Lung microvascular endothelial cell (primary cell): ENCODE data around the gene CTNNA1. TPM values are rescaled to one million over a fixed set of nuclear protein-coding genes. Genes with fewer than 3 reads are reported as not detected.
"Not testable (repeated sequence)": the region's sequence is repeated elsewhere in the genome, so short reads cannot be mapped to it uniquely, and the experiment has no call there.

Experiments used
- DNase-seq, 2 donors: peaks; one replicate each; pipeline versions ENCODE4 v3.0.0 to v3.0.0-alpha.2; 2010; ENCODE audit warnings: low read depth in 2 of 2
- total RNA-seq: library from RNA; depleted of rRNA; stranded (reverse); fragments of >200 nt; gene quantifications from 2 replicates; pipeline ENCODE4 v1.2.1, GENCODE V29; 2014

The CTNNA1 gene
- total RNA-seq, 1 donor from 2014 or later = 529 TPM

DNA sequence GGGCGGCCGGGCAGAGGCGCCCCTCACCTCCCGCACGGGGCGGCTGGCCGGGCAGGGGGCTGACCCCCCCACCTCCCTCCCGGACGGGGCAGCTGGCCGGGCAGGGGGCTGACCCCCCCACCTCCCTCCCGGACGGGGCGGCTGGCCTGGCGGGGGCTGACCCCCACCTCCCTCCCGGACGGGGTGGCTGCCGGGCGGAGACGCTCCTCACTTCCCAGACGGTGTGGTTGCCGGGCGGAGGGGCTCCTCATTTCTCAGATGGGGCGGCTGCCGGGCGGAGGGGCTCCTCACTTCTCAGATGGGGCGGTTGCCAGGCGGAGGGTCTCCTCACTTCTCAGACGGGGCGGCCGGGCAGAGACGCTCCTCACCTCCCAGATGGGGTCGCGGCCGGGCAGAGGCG is 57.6 kb downstream of the CTNNA1 start:
- DNase-seq = not testable (repeated sequence)

DNA sequence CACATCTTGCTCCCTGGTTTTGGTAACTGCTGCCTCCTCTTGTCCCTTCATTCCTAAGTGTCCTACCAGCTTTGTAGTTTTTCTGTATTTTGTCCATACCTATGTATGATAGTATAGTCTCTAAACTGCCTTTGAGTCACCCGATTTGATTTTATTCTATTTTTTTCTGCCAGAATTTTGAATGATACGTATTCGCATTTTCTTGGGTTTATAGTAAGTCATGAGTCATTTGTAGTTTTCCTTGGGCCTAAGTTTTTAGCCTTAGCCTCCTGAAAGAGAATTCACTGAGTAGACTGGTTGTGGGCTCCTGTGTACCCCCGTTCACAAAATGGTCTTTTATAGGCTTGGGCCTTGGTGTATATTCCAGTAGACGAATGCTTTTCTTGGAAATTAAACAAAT is 62.3 kb downstream of the CTNNA1 start:
- DNase-seq = no peak

DNA sequence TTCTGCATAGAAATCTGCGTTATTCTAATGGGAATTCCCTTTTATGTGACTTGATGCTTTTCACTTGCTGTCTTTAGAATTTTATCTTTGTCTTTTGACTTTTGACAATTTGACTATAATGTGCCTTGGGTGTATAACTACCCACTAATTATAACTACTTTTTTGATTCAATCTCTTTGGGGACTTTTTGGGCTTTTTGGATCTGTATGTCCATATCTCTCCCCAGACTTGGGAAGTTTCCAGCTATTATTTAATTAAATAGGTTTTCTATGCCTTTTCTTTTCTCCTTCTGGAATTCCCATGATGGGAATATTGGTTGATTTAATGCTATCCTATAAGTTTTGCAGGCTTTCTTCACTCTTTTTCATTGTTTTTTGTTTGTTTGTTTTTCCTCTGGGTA is 64.0 kb downstream of the CTNNA1 start:
- no peak for DNase-seq

DNA sequence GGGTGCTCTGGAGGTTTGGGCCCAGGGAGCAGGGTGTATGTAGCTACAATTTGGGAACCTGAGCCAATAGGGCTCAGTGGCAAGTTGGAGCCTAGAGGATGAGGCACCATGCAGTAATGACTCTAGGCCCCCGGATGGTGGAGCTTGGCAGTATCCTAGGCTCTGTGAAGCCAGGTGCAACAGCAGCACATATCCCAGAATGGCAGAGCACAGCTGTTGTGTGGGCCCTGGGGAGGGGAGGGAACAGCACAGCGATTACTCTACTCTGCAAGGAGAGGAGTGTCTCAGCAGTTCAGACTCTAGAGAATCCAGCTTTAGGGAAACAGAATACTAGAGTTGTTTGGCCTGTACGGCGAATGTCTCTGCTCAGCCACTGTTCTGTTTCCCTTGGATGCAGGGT is 65.9 kb downstream of the CTNNA1 start:
- no peak for DNase-seq

DNA sequence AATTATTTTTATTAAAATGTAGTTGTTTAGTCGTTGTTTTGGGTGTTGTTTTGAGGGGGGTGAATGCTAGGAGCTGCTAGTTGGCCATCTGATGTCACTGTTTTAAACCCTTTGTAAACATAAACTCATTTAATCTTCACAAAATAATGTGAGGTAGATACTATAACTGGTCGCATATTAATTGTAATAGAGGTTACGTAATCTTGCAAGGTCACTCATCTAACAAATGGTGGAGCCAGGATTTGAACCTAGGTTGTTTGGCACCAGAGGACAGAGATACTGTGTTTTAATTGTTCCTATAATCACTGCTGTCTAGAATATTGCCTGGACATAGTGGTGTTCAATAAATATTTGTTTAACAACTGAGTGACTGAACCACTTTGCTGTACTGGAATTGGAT is 67.5 kb downstream of the CTNNA1 start:
- no peak for DNase-seq

DNA sequence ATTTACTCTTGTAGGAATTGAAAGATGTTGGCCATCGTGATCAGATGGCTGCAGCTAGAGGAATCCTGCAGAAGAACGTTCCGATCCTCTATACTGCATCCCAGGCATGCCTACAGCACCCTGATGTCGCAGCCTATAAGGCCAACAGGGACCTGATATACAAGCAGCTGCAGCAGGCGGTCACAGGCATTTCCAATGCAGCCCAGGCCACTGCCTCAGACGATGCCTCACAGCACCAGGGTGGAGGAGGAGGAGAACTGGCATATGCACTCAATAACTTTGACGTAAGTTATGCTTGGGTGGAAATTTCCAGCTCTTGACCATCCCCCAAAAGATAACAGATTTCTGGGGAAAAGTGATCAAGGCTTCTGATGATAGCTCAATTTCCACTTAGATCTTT is 71.3 kb downstream of the CTNNA1 start:
- peak in 1 of 2 donors; percentile 48 for DNase-seq

DNA sequence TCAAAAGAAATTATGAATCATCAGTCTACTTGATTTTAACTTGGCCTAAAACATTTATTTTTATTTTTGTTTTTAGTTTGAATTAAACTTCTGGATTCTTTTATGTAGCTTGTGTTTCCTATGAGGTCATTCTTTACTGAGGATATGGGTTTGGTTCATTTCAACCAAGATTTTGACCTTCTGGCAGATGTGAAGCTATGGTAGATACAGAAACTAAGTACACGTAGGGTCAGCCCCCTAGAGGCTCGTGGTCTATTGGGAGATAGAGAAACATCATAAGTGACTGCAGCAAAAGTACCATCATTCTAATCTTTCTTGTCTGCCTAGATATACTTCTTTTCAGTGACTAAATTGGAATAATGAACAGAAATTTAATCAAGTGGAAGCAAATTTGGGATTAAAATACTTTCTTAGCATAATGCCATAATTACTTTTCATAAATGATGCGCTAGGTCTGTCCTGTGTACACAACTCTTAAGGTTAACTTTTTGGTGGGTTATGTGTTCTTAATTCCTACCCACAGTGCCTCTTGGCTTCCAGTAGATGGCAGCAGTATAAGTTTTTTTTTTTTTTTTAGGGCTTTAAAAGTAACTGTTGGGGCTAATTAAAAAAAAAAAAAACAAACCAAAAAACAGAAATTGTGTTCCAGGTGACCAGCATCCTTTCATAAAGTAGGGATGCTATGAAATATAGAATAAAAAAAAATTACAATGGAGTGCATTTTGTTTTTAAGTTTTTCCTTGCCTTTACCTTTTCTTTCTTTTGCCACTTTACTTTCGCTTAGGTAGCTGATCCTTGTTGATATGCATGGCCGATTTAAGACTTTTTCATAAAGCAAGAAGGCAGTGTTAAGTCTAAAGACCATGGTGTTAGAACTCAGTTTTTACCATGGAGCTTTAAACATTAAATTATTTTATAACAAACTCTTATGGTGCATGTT is 72.0 kb downstream of the CTNNA1 start:
- DNase-seq = peak; percentile 40 to 62

DNA sequence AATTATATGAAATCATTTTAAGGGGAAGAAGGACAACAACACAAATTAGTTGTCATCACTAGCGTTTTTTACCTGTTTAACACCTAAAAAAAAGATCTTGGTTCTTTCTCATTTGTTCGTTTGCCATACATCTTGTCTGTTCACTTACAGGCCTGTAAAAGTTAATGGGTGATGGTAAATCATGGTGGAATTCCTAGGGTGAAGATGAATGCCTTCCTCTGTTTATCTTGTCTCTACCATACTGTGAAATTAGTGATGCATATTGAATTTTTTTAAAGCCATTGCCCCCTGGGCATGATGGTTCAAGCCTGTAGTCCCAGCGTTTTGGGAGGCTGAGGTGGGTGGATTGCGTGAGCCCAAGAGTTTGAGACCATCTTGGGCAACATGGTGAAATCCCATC is 75.3 kb downstream of the CTNNA1 start:
- no peak for DNase-seq

DNA sequence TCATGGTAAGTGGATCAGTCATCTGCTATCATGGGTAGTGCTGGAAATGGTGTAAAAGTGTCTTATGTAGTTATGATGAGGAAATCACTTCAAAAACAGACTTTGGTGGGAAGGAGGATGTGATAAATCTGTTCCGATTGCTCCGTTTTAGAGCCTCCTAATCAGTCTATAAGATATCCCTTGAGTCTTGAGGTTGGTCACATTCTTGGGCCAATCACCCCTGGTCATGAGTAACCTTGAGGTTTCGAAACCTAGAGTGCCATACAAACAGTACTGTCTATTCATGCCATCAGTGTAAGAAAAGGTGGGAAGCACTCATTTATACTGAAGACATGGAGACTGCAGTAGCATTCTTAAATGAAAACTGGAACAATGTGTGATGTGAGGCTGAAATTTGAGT is 76.1 kb downstream of the CTNNA1 start:
- DNase-seq = no peak

DNA sequence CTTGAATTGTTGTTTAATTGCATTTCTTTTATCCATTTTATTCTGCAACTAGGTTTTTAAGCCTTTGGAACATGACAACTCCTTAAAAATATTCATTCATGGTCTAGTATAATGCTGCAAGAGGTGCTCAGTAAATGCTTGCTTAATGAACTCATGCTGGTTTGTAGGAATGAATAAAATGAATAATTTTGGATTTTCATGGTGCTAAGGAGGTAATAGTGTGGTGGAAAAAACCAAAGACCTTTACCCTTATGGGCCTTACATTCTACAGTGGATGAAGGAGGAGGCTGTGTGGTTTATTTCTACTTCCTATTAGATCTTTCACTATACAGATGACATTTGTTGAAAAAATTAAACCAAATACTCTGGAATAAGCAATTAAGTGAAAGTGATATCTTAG is 78.5 kb downstream of the CTNNA1 start:
- DNase-seq = no peak

DNA sequence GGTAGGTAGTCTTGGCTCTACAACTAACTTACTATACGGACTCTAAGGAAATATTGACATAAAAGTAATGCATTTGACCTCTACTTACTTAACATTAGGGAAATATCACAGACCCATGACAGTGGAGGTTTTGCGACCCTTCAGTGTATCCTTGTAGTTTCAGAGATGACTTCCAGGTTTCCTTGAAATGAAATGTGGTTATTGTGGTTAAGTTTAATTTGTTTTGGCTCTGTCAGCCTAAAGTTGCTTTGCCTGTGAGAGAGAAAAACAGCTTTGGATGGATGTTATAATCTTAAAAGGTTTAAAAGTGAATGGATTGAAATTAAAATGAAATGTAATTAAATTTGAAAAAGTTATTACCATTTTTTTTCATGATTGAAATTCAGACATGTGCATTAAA is 79.0 kb downstream of the CTNNA1 start:
- DNase-seq = no peak

DNA sequence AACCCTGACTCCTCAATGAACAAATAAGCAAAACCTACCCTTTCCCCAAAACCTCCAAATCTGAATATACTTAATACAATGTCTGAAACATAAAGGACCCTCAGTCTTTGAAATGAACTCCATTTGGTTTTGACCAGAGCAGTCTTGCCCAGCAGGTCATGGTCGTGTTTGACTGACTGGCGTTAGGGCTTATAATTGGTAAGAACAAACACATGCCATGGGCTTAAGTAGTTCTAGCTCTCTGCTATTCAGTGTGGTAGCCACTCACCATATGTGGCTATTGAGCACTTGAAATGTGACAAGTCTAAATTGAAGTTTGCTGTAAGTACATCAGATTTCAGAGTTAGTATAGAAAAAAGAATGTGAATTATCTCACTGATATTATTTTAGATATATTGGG is 79.9 kb downstream of the CTNNA1 start:
- DNase-seq = no peak

DNA sequence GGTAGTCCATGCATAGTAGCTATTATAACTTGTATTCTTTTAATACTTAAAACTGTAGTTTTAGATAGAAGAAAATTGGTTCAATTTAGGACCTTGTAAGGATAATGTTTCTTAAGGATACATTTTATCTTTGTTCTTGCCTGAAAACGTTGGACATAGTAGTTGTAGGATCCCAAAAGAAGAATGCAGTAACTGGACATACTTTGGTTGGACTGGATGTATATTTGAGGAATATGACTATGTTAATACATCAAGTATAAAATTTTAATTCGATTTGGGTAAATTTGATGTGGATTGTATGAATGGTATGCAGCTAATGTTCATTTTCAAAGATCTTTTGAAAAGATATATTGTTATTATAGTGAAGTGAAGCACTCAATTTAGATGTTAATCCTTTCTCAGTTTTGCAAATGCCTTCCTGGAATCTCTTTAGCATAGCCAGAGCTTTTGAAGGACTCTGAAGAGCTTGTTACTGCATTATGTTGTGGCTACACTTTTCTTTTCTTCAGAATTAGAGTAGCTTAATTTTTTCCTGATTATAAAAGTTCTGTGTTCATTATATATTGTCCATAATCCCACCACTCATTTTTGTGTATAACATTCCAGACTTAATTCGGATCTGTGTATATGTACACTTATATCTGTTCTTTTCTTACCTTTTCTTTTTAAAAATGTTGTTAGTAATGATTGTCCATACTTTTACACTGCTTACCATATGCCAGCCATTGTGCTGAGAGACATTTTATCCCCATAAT is 80.7 kb downstream of the CTNNA1 start:
- DNase-seq = no peak

DNA sequence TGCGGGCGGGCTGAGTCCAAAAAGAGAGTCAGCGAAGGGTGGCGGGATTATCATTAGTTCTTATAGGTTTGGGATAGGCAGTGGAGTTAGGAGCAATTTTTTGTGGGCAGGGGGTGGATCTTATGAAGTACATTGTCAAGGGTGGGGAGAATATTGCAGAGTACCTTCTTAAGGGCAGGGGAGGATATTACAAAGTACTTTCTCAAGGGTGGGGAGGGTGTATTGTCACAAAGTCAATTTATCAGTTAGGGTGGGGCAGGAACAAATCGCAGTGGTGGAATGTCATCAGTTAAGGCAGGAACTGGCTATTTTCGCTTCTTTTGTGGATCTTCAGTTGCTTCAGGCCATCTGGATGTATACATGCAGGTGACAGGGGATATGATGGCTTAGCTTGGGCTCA is 81.6 kb downstream of the CTNNA1 start:
- not testable (repeated sequence) for DNase-seq

DNA sequence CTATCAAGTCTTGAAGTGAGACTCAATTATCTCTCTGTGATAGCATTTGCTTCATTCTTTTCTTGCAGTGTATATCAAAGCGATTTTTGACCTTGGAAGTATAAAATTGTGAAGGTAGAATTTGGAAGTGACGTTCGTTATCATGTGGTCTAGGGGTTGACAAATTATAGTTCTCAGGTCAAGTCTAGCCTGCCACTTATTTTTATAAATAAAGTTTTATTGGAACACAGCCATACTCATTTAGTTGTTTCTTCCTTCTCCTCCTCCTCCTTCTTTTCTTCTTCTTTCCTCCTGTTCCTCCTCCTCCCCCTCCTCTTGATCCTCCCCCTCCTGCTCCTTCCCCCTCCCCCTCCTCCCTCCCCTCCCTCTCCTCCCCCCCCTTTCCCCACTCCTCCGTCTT is 83.9 kb downstream of the CTNNA1 start:
- no peak for DNase-seq

DNA sequence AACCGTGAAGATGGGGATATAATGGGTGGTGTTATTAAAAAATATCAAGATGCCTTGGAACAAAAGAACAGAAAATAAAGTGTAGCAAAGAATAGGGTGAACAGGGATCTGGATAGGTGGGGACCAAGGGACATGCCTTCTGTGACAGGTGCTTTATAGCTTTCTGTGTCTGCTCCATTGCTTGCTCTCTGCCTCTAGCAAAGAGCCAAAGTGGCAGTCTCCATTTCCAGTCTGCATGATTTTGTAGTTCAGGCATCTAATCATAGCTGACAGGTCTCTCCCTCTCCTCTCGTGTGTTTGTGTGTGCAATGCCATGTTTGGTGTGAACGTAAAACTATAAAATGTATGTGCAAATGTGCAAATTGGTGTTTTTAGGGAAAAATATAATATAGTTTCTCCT is 86.9 kb downstream of the CTNNA1 start:
- DNase-seq = no peak

DNA sequence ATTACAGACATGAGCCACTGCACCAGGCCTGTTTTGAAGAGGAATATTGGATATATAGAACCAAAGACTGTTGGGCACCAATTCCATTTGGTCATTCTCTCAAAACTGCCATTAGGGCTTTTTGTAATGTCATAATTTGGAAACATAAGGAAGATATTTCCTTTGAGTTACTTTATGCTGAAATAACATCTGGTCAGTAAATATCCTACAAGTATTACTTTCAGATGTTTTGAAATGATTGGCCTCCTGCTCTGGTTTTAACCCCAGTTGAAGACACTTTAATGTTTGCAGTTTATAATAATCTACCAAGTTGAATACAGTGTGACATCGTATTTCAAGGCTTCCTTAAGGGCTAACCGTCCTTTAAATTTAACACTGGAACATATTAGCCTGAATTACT is 88.3 kb downstream of the CTNNA1 start:
- no peak for DNase-seq

DNA sequence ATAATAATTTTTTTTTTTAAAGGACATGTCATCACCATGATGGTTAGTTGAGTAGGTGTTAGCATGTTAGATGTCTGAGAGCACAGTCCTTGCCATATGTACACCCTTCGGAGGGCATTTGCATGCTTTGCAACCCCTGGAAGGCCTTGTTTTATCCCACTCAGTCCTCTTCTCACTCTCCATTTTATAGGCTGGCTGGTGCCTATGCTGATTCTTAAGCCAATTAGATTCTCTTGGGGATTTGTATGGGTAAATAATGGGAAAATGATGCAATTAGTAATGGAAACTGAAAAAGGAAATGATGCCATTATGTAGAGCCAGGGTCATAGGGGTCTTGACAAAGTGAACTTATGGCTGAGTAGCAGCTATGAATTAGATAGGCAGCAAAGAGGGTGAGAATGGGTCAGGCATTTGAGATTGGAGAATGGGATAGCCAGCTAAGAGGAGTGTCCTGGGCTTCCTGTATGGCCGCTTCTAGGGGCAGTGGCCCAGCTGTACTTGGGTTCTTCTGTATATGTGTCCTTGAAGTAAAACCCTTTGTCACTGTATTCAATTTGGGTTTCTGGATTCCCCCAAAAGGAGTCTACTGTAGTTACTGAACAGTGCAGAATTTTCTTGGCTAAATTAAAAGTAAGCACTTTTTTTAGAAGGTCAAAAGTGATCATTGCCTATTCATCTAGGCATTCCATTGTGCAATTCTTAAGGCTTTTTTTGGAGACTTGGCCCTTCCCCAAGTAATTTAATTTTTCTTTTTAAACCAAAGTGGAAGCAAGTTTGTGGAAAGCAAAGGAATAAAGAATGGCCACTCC is 90.3 kb downstream of the CTNNA1 start:
- peak in 1 of 2 donors; percentile 16 for DNase-seq

DNA sequence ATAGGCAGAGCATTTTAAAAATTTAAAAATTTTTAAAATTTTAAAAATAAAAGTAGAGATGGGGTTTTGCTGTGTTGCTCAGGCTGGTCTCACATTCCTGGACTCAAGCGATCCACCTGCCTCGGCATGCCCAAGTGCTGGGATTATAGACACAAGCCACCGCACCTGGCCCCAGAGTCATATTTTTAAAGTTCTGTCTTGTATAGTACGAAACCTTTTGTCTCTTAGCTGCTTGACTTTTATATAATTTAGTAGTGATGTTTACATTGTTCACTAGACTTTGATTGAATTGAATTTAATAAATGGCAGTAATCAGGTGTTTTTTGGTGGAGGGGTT is 90.9 kb downstream of the CTNNA1 start:
- no peak for DNase-seq

DNA sequence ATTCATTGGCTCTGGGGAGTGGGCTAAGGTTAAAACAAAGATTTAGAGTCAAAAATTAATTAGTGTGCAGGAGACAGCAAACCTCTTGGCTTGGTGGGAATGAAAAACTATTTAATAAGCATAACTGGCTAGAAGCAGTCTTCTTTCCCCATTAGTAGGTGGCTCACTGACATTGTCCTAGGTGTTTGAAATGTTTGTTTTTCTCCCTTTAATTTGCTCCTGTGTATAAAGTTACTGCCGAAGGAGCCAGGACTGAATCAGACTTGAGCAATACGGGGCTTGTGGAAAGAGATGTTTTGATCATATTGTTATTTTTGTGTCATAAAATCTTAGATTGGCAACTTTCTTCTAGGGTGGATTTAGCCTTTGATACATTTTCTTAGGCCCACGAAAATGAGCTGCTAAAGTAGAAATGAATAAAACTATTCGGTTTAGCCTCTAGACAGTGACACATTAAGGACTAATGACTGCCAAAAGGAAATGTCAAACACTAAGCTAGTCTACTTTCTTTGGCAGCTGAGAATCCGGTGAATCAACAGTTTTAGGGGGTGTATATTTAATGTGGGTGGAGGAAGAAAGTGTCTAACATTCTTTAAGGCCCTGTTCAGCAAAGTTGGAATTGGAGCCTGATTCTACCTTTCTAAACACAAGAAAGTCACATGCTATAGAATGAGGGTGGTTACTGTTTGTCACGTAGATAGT is 91.7 kb downstream of the CTNNA1 start:
- peak in 1 of 2 donors; percentile 81 for DNase-seq

DNA sequence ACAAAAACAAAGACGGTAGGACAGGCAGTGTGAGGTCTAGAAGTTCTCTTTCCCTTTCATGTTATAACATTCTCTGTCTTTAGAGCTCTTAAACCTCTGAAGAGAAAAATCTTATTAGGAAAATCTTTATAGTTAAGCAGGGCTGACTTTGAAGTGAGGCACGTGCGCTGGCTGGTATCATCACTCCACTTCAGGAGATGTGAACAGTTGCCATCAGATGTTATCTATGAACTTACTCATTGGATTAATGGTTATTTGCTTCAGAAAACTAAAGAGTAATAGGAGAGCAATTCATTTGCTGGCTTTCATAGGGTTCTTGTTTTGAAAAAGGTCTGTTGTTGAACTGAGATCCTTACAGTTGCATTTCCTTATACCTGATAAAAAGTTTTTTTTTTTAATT is 96.2 kb downstream of the CTNNA1 start:
- DNase-seq = peak in 1 of 2 donors; percentile 40
